ENCODE results near the gene SCGB1D2. TPM values are rescaled to one million over a fixed set of nuclear protein-coding genes. Genes with fewer than 3 reads are reported as not detected.

Gene SCGB1D2
- total and polyA plus RNA-seq, 2 experiments from 2014 or later = not detected

GRCh38 chr11:62236187-62236586 lies 5.9 kb upstream of the SCGB1D2 start:
- no peak overlapping the region for H3K27ac ChIP-seq
- H3K36me3 ChIP-seq (ENCODE audit: low read depth) = no peaks in the 10 kb centered on the region
- no peaks in the 10 kb centered on the region for H3K79me2 ChIP-seq (ENCODE audit: insufficient read depth)
- H3K9me3 ChIP-seq (ENCODE audit: low read depth) = no peaks in the 10 kb centered on the region
- no peak for TF ChIP-seq EZH2phosphoT487 (IDR thresholded peaks at IDR 0.05; ENCODE audit: insufficient read depth, low read depth)
- TF ChIP-seq EZH2 (IDR thresholded peaks at IDR 0.05; ENCODE audit: insufficient read depth, poor library complexity, severe bottlenecking) = no peak
- no peak overlapping the region for H3K4me2 ChIP-seq (ENCODE audit: unreplicated experiment)
- no peaks in the 10 kb centered on the region for H3K4me1 ChIP-seq (ENCODE audit: insufficient read depth)
- no peak overlapping the region for H3K9ac ChIP-seq
- H3F3A ChIP-seq (ENCODE audit: insufficient read depth) = no peaks in the 10 kb centered on the region
- H3K4me3 ChIP-seq = no peak overlapping the region
- H3K27me3 ChIP-seq (replicated peaks; ENCODE audit: insufficient read depth) = peaks cover 5% of the 10 kb centered on the region; the same call in 1 of the 2 replicates
- DNase-seq = no peak
- H2AFZ ChIP-seq = no peak overlapping the region
- H3K9me2 ChIP-seq (ENCODE audit: insufficient read depth) = no peaks in the 10 kb centered on the region
- 17% methylated on average over 2 of the region's 2 CpGs for WGBS, 2 experiments (ENCODE audit: low coverage in 1 of 2, low lambda C conversion rate in 2 of 2, missing lambda C conversion rate in 2 of 2)
- no peaks in the 10 kb centered on the region for H4K20me1 ChIP-seq (ENCODE audit: insufficient read depth)
- in situ Hi-C loops (cut with MboI) = no loop called here

DNA sequence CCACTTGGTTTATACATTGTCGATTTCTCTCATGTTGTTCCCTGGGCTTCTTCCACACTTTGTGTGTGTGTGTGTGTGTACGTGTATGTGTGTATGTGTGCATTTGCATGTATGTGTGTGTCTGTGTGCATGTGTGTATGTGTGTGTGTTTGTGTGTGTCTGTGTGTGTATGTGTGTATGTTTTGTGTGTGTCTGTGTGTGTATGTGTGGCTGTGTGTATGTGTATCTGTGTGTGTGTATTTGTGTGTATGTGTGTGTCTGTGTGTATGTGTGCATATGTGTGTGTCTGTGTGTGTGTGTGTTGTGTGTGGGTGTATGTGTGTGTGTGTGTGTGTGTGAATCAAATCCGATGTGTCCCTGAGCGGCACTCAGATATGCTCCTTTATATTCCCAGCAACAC lies 4.5 kb upstream of the SCGB1D2 start:
- no peaks in the 10 kb centered on the region for H3F3A ChIP-seq (ENCODE audit: insufficient read depth)
- no peak overlapping the region for H3K27ac ChIP-seq
- no peaks in the 10 kb centered on the region for H3K36me3 ChIP-seq (ENCODE audit: low read depth)
- TF ChIP-seq EZH2 (IDR thresholded peaks at IDR 0.05; ENCODE audit: insufficient read depth, poor library complexity, severe bottlenecking) (no peak), EZH2phosphoT487 (IDR thresholded peaks at IDR 0.05; ENCODE audit: insufficient read depth, low read depth) (no peak)
- WGBS, 2 experiments (ENCODE audit: low coverage in 1 of 2, low lambda C conversion rate in 2 of 2, missing lambda C conversion rate in 2 of 2) = 26 to 43% methylated on average over 2 to 4 of the region's 4 CpGs
- no peaks in the 10 kb centered on the region for H3K9me2 ChIP-seq (ENCODE audit: insufficient read depth)
- H3K4me2 ChIP-seq (ENCODE audit: unreplicated experiment) = no peak overlapping the region
- no peak for DNase-seq
- no peak overlapping the region for H3K4me3 ChIP-seq
- no peaks in the 10 kb centered on the region for H3K79me2 ChIP-seq (ENCODE audit: insufficient read depth)
- no peaks in the 10 kb centered on the region for H3K9me3 ChIP-seq (ENCODE audit: low read depth)
- no peaks in the 10 kb centered on the region for H4K20me1 ChIP-seq (ENCODE audit: insufficient read depth)
- H2AFZ ChIP-seq = no peak overlapping the region
- peaks cover 5% of the 10 kb centered on the region; the same call in 1 of the 2 replicates for H3K27me3 ChIP-seq (replicated peaks; ENCODE audit: insufficient read depth)
- no peaks in the 10 kb centered on the region for H3K4me1 ChIP-seq (ENCODE audit: insufficient read depth)
- no peak overlapping the region for H3K9ac ChIP-seq
- in situ Hi-C loops (cut with MboI) = no loop called here

GRCh38 chr11:62238151-62238550 lies 3.9 kb upstream of the SCGB1D2 start:
- Histone ChIP-seq H3K4me3 (no peak overlapping the region), H3K36me3 (ENCODE audit: low read depth) (no peaks in the 10 kb centered on the region), H4K20me1 (ENCODE audit: insufficient read depth) (no peaks in the 10 kb centered on the region), H3K79me2 (ENCODE audit: insufficient read depth) (no peaks in the 10 kb centered on the region), H3K27me3 (replicated peaks; ENCODE audit: insufficient read depth) (peaks cover 5% of the 10 kb centered on the region; the same call in 1 of the 2 replicates), H3F3A (ENCODE audit: insufficient read depth) (no peaks in the 10 kb centered on the region), H3K9ac (no peak overlapping the region), H3K4me1 (ENCODE audit: insufficient read depth) (no peaks in the 10 kb centered on the region), H3K9me2 (ENCODE audit: insufficient read depth) (no peaks in the 10 kb centered on the region), H3K9me3 (ENCODE audit: low read depth) (no peaks in the 10 kb centered on the region), H3K4me2 (ENCODE audit: unreplicated experiment) (no peak overlapping the region), H2AFZ (no peak overlapping the region), H3K27ac (no peak overlapping the region)
- 31 to 39% methylated on average over 4 of the region's 4 CpGs for WGBS, 2 experiments (ENCODE audit: low coverage in 1 of 2, low lambda C conversion rate in 2 of 2, missing lambda C conversion rate in 2 of 2)
- in situ Hi-C loops (cut with MboI) = no loop called here
- no peak for DNase-seq
- no peak for TF ChIP-seq EZH2 (IDR thresholded peaks at IDR 0.05; ENCODE audit: insufficient read depth, poor library complexity, severe bottlenecking)
- TF ChIP-seq EZH2phosphoT487 (IDR thresholded peaks at IDR 0.05; ENCODE audit: insufficient read depth, low read depth) = no peak

DNA sequence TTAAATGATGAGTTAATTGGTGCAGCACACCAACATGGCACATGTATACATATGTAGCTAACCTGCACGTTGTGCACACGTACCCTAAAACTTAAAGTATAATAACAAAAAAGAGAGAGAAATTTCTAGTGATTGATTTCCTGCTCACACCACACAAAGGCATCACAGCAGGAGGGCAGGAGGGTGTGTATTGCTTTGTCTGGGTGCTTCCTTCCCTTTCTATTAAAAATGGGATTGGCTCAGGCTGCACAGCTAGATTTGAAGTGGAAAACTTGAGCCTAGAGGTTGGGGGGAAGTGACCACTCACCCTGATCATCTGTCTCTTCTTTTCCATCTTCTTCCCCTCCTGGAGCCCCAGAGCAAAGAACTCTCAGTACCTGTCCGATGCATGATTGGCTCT lies 944 bp upstream of the SCGB1D2 start:
- no peaks in the 10 kb centered on the region for H3K79me2 ChIP-seq (ENCODE audit: insufficient read depth)
- 54 to 60% methylated on average over 3 of the region's 3 CpGs for WGBS, 2 experiments (ENCODE audit: low coverage in 1 of 2, low lambda C conversion rate in 2 of 2, missing lambda C conversion rate in 2 of 2)

More for the DNA sequence above, 944 bp upstream of the SCGB1D2 start:
- DNase-seq = no peak
- Histone ChIP-seq H3K27ac (no peak overlapping the region), H3K4me2 (ENCODE audit: unreplicated experiment) (no peak overlapping the region), H3K9me3 (ENCODE audit: low read depth) (no peaks in the 10 kb centered on the region), H3F3A (ENCODE audit: insufficient read depth) (no peaks in the 10 kb centered on the region), H4K20me1 (ENCODE audit: insufficient read depth) (no peaks in the 10 kb centered on the region), H2AFZ (no peak overlapping the region), H3K9ac (no peak overlapping the region), H3K27me3 (replicated peaks; ENCODE audit: insufficient read depth) (peaks cover 5% of the 10 kb centered on the region; the same call in 1 of the 2 replicates), H3K4me3 (no peak overlapping the region), H3K36me3 (ENCODE audit: low read depth) (no peaks in the 10 kb centered on the region), H3K9me2 (ENCODE audit: insufficient read depth) (no peaks in the 10 kb centered on the region), H3K4me1 (ENCODE audit: insufficient read depth) (no peaks in the 10 kb centered on the region)
- TF ChIP-seq EZH2 (IDR thresholded peaks at IDR 0.05; ENCODE audit: insufficient read depth, poor library complexity, severe bottlenecking) = no peak
- no peak for TF ChIP-seq EZH2phosphoT487 (IDR thresholded peaks at IDR 0.05; ENCODE audit: insufficient read depth, low read depth)
- in situ Hi-C loops (cut with MboI) = no loop called here

Data from GM23248 (cell line).